SK-N-SH (cell line): ENCODE measurements around the gene EIF1B. TPM values are rescaled to one million over a fixed set of nuclear protein-coding genes. Genes with fewer than 3 reads are reported as not detected.

ENCODE experiments used
- CTCF ChIA-PET: fragments of 300-600, 350-600 bp; formaldehyde crosslinking; extraction: SDS; loops from one replicate; lab custom pipeline; 2021; lab: Yijun Ruan, JAX
- POLR2A ChIA-PET: fragments of 350-600 bp; sonication (Branson Sonifier 250); formaldehyde crosslinking; extraction: SDS; loops from one replicate; lab custom pipeline; 2020; ENCODE audit warnings: antibody characterized with exemption, inconsistent platforms; lab: Yijun Ruan, JAX
- DNase-seq: peaks from one replicate; pipeline ENCODE4 v3.0.0; 2012
- H2AFZ ChIP-seq: fragments of 200-600 bp; sonication (generic); 2 replicates; pipeline ENCODE4 v1.8.1; 2016; ENCODE audit warnings: antibody characterized with exemption, mild to moderate bottlenecking, low read depth
- H3F3A ChIP-seq: fragments of 200-600 bp; sonication (generic); replicated peaks from 2 replicates; pipeline ENCODE3; 2016; ENCODE audit warnings: antibody characterized with exemption, mild to moderate bottlenecking; ENCODE audit not compliant: insufficient read depth
- H3K27ac ChIP-seq, 2 experiments: fragments of 200-500 bp in 1 of 2; fragments of 200-600 bp in 1 of 2; sonication (Bioruptor generic) in 1 of 2; sonication (generic), shearing (Covaris generic) in 1 of 2; 2 replicates each; pipeline versions ENCODE4 v1.5.1 to v1.6.1; 2014 to 2016; ENCODE audit warnings: low read depth in 2 of 2, inconsistent platforms in 1 of 2, low read length in 1 of 2, mild to moderate bottlenecking in 1 of 2, mixed read lengths in 1 of 2
- H3K27me3 ChIP-seq: fragments of 200-600 bp; sonication (generic), shearing (Covaris generic); 2 replicates; pipeline ENCODE4 v1.6.1; 2016; ENCODE audit warnings: mixed run types; ENCODE audit not compliant: insufficient read depth
- H3K36me3 ChIP-seq, 2 experiments: fragments of 200-500 bp in 1 of 2; fragments of 200-600 bp in 1 of 2; sonication (Bioruptor generic) in 1 of 2; sonication (generic) in 1 of 2; replicated peaks in 1 of 2; 2 replicates each; pipeline versions ENCODE3 to v1.5.1; 2014 to 2016; ENCODE audit warnings: low read length in 1 of 2, mild to moderate bottlenecking in 1 of 2; ENCODE audit not compliant: insufficient read depth in 2 of 2, control insufficient read depth in 1 of 2
- H3K4me1 ChIP-seq, 2 experiments: fragments of 200-500 bp in 1 of 2; fragments of 200-600 bp in 1 of 2; sonication (Bioruptor generic) in 1 of 2; sonication (generic), shearing (Covaris generic) in 1 of 2; 2 replicates each; pipeline versions ENCODE4 v1.5.1 to v1.6.1; 2014 to 2016; ENCODE audit warnings: low read depth in 1 of 2, low read length in 1 of 2, mixed run types in 1 of 2; ENCODE audit not compliant: insufficient read depth in 2 of 2, control insufficient read depth in 1 of 2
- H3K4me2 ChIP-seq: fragments of 200-600 bp; sonication (generic), shearing (Covaris generic); 2 replicates; pipeline ENCODE4 v1.6.1; 2017; ENCODE audit warnings: mixed run types
- H3K4me3 ChIP-seq, 2 experiments: fragments of 200-500 bp in 1 of 2; fragments of 200-600 bp in 1 of 2; sonication (Bioruptor generic) in 1 of 2; sonication (generic), shearing (Covaris generic) in 1 of 2; 2 replicates each; pipeline versions ENCODE4 v1.5.1 to v1.8.1; 2014 to 2016; ENCODE audit warnings: low read depth in 2 of 2, inconsistent platforms in 1 of 2, low read length in 1 of 2, mild to moderate bottlenecking in 1 of 2, mixed read lengths in 1 of 2, moderate library complexity in 1 of 2
- H3K79me2 ChIP-seq: fragments of 200-600 bp; sonication (generic); 2 replicates; pipeline ENCODE4 v1.8.1; 2017; ENCODE audit warnings: mild to moderate bottlenecking; ENCODE audit not compliant: insufficient read depth
- H3K9ac ChIP-seq: fragments of 200-600 bp; sonication (generic); 2 replicates; pipeline ENCODE4 v1.6.1; 2017; ENCODE audit warnings: mixed run types
- H3K9me2 ChIP-seq: fragments of 200-600 bp; sonication (generic); 2 replicates; pipeline ENCODE4 v1.6.1; 2017; ENCODE audit warnings: mixed run types
- H3K9me3 ChIP-seq: fragments of 200-600 bp; sonication (generic); 2 replicates; pipeline ENCODE4 v1.6.1; 2017; ENCODE audit warnings: mixed run types, mild to moderate bottlenecking, moderate library complexity
- H4K20me1 ChIP-seq: fragments of 200-600 bp; sonication (generic); 2 replicates; pipeline ENCODE4 v1.6.1; 2017; ENCODE audit warnings: mild to moderate bottlenecking, mixed run types; ENCODE audit not compliant: insufficient read depth
- ELF1 ChIP-seq: IDR thresholded peaks from 2 replicates; pipeline ENCODE4 v1.4.0; 2012
- FOSL2 ChIP-seq: IDR thresholded peaks from 2 replicates; pipeline ENCODE4 v1.4.0; 2012; ENCODE audit warnings: low read depth, mild to moderate bottlenecking, moderate library complexity, borderline replicate concordance
- FOXM1 ChIP-seq: IDR thresholded peaks from 2 replicates; pipeline ENCODE4 v1.4.0; 2012; ENCODE audit warnings: low read depth, mild to moderate bottlenecking
- IRF3 ChIP-seq: fragments of 150-350 bp; IDR thresholded peaks from 2 replicates; pipeline ENCODE4 v1.6.1; 2016; ENCODE audit warnings: mild to moderate bottlenecking, low read depth, low read length
- JUND ChIP-seq: IDR thresholded peaks from 2 replicates; pipeline ENCODE4 v1.4.0; 2012
- MAX ChIP-seq: IDR thresholded peaks from 2 replicates; pipeline ENCODE4 v1.4.0; 2012; ENCODE audit warnings: low read depth
- MEF2A ChIP-seq: IDR thresholded peaks from 2 replicates; pipeline ENCODE4 v1.4.0; 2012; ENCODE audit warnings: low read depth, borderline replicate concordance
- NFIC ChIP-seq: IDR thresholded peaks from 2 replicates; pipeline ENCODE4 v1.4.0; 2012; ENCODE audit warnings: borderline replicate concordance
- NRF1 ChIP-seq: IDR thresholded peaks from 2 replicates; pipeline ENCODE4 v1.6.1; 2012; ENCODE audit warnings: low read depth, mild to moderate bottlenecking, low read length
- RCOR1 ChIP-seq: fragments of 150-350 bp; IDR thresholded peaks from 2 replicates; pipeline ENCODE4 v1.6.1; 2017; ENCODE audit warnings: antibody characterized with exemption, low read length
- RXRA ChIP-seq: IDR thresholded peaks from 2 replicates; pipeline ENCODE4 v1.4.0; 2012; ENCODE audit warnings: low read depth, mild to moderate bottlenecking, borderline replicate concordance
- TAF1 ChIP-seq: IDR thresholded peaks from 2 replicates; pipeline ENCODE4 v1.6.1; 2012; ENCODE audit warnings: low read depth, mild to moderate bottlenecking, low read length, moderate library complexity, borderline replicate concordance
- TCF12 ChIP-seq: IDR thresholded peaks from 2 replicates; pipeline ENCODE4 v1.4.0; 2012
- USF1 ChIP-seq: IDR thresholded peaks from 2 replicates; pipeline ENCODE4 v1.4.0; 2012; ENCODE audit warnings: low read depth, borderline replicate concordance
- USF2 ChIP-seq: fragments of 150-350 bp; IDR thresholded peaks from 2 replicates; pipeline ENCODE4 v1.6.1; 2017; ENCODE audit warnings: antibody characterized with exemption, low read length, low read depth, borderline replicate concordance
- WGBS: methylation state at CpG from one replicate; pipeline ENCODE4 v1.1.6; 2017; ENCODE audit warnings: low lambda C conversion rate; 5-methylcytosine and 5-hydroxymethylcytosine counted together
- polyA plus RNA-seq, 3 experiments: library from polyadenylated mRNA; depleted of rRNA; stranded (reverse); fragments of >200 nt; gene quantifications; 2 replicates each; pipeline ENCODE4 v1.2.3, GENCODE V29; 2012

The EIF1B gene
- polyA plus RNA-seq, 1 of the 3 experiments (the other 2 are of a cell fraction), result 22.9 TPM

DNA sequence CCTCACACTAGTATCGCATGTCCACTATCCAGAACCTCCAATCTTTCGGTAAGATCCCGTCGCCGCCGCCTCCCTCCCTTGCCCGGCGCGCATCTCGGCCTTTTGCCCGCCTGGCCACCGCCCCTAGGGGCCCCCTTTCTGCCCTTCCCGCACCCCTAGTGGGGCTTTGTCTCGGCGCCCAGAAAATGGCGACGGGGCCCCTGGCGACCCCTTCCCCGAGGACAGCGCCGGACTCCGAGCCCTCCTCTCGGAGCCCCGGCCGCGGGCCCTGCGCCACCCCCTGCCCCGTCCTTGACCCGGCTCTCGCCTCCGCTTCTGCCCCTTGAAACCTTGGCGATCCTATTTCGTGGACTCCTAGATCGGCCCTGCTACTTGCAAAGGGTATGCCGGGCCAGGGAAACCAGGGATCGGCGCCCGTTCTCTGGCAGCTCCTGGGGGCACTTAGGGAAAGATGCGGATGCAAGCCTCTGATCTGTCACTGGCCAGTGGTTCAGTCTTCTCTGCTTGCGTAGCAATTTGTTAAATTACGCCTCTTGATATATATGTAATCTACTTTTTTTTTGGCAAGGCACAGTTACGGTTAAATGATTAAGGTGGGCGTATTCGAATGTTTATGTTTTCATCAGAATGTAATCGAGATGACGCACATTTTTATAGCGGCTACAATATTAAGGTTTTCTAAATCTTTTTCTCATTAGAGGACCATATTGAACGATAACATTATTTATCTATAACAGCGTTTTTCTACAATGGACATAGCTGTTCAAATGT, 603 bp downstream of the EIF1B start:
- H3K4me2 ChIP-seq, result peak overlapping the region; percentile 83
- H2AFZ ChIP-seq, result peak overlapping the region; percentile 73; the same call in 1 of the 2 replicates
- DNase-seq, result peak; percentile 80
- H3K36me3 ChIP-seq, result peaks cover 26 to 30% of the 10 kb centered on the region in 2 experiments
- H3K9me3 ChIP-seq, result no peaks in the 10 kb centered on the region
- H3K9ac ChIP-seq, result peak overlapping the region; percentile 91
- peaks cover 21% of the 10 kb centered on the region for H3K79me2 ChIP-seq
- peaks cover 0 to 18% of the 10 kb centered on the region in 2 experiments; a peak in 3 of 4 replicates for H3K4me1 ChIP-seq
- H3K9me2 ChIP-seq, result no peaks in the 10 kb centered on the region
- peak overlapping the region; percentile 91 to 96 for H3K27ac ChIP-seq
- peak overlapping the region; percentile 95 to 96 for H3K4me3 ChIP-seq
- H4K20me1 ChIP-seq, result 0 out of 2 replicates have a peak, but pooled peaks cover 3% of the 10 kb centered on the region
- ChIA-PET POLR2A (interaction anchor here (0.5 kb wide), 1 partner anchor 8 kb away, joined by 3 read pairs; no protein-coding TSS in a partner anchor), CTCF (interaction anchor here (1.0 to 13.0 kb wide), 11 partner anchors 13 to 904 kb away, joined by 3 to 289 read pairs (median 6); partner anchors contain the start of gene RPSA)
- peaks cover 8% of the 10 kb centered on the region for H3F3A ChIP-seq
- H3K27me3 ChIP-seq, result no peaks in the 10 kb centered on the region
- 1% methylated on average over 22 of the region's 49 CpGs for WGBS
- no peak for TF ChIP-seq ELF1
- no peak for TF ChIP-seq RXRA
- TF ChIP-seq FOSL2, result no peak
- TF ChIP-seq NRF1, result no peak
- no peak for TF ChIP-seq MEF2A
- no peak for TF ChIP-seq NFIC
- no peak for TF ChIP-seq MAX
- TF ChIP-seq TCF12, result no peak
- no peak; the same call in 1 of the 2 replicates for TF ChIP-seq TAF1
- no peak for TF ChIP-seq USF2
- no peak for TF ChIP-seq RCOR1
- no peak for TF ChIP-seq USF1
- no peak for TF ChIP-seq FOXM1
- TF ChIP-seq IRF3, result no peak
- TF ChIP-seq JUND, result no peak
